GM18505 (cell line): Measurements from ENCODE around the gene CD83.
"Not testable (repeated sequence)": the region's sequence is repeated elsewhere in the genome, so short reads cannot be mapped to it uniquely, and the experiment has no call there.

Experiments used
- ATAC-seq: cut with Tn5 transposase; IDR thresholded peaks from one replicate; pipeline ENCODE4 v1.9.1; 2021; ENCODE audit not compliant: unreplicated experiment
- POLR2A ChIP-seq: IDR thresholded peaks from 4 replicates; pipeline ENCODE4 v1.6.1; 2011; ENCODE audit warnings: borderline replicate concordance; ENCODE audit not compliant: insufficient read depth, insufficient read length; ENCODE audit errors: extremely low read depth

CD83 gene

DNA sequence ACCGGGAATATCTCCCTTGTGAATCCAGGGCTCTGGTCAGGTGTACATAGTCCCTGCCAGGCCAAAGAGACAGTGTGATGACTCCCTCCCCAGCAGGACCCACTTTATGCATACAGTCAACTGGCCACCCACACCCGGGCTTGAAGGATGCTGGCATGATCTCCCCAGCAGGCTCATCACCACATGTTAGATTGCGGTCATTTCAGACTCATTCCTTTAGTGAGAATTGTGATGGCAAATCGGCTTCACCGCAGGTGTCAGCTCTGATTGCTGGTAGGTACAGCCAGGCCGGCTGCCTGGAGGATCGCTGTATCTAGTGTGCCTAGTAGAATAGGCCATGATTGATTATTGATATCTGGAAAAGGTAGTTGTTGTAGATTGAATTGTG lies 24.5 kb downstream of the CD83 start:
- TF ChIP-seq POLR2A, result no peak

GRCh38 chr6:14142511-14143223 lies 25.1 kb downstream of the CD83 start:
- TF ChIP-seq POLR2A, result no peak
- no peak for ATAC-seq

More for the DNA sequence above, 24.5 kb downstream of the CD83 start:
- ATAC-seq, result no peak

GRCh38 chr6:14143305-14143704 lies 25.7 kb downstream of the CD83 start:
- ATAC-seq, result no peak
- TF ChIP-seq POLR2A, result no peak

- peak; percentile 71 for ATAC-seq
- TF ChIP-seq POLR2A, result no peak
Observed at GRCh38 chr6:14144678-14145113, 27.1 kb downstream of the CD83 start.

DNA sequence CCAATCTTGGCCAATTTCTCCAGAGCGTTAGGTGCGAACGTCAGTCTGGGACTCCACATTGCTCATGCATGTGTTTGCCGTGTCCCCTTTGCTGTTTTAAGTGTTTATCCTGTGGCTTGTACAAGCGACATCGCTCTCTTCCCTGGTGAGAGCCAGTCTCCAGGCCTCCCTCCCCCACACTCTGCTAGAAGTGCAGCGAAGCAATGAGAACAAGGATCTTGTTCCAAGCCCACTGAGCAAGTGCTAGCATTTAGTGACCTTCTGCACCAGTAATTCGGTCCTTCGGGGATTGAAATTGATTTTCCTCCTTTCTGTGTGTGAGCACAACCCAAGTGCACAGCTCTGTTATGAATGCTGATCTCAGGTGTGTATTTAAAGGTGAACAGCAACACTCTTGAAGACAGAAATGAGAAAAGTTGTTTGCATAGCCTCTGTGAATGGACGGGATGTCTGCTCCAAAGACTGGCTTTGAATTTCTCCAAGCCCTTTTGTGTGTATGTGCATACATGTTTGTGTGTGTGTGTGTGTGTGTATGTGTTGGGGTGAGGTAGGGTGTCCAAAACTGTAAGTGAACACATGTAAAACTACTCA lies 29.0 kb downstream of the CD83 start:
- no peak for TF ChIP-seq POLR2A
- no peak for ATAC-seq

DNA sequence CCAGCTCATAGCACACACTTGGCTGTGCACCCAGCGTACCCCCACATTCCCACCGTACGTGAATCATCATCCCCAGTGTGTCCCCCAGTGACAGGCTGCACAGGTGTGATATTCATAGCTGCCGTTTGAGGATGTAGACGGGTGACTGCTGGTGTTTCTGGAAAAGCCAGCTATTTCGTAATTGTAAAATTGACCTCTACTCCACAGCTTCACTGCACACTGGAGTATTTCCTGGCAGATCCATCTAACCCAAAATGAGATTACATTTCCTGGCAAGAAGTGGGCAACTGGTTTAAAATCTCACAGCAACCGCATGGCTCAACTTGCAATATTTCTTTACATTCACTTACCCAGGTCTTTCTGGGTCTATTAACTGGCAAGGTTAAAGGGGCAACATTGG lies 30.3 kb downstream of the CD83 start:
- no peak for ATAC-seq
- no peak for TF ChIP-seq POLR2A

DNA sequence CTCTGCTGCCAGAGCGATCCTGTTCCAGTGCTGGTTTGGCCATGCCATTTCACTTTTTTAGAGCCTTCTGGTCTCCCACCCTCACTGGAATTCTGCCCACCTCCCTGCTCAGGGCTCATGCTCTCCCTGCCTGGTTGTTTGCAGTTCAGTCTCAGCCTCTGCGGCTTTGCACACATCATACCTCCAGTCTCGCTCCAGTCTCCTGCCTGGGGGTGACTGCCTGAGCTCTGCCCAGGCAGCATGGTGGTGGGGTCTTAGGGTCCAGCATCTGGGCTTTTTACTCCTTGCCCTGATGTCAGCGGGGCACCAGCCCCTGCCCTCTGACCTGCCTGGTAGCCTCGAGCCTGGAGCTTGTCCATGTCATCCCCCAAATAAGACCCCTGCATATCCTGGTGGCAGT lies 30.9 kb downstream of the CD83 start:
- ATAC-seq, result no peak
- TF ChIP-seq POLR2A, result no peak

DNA sequence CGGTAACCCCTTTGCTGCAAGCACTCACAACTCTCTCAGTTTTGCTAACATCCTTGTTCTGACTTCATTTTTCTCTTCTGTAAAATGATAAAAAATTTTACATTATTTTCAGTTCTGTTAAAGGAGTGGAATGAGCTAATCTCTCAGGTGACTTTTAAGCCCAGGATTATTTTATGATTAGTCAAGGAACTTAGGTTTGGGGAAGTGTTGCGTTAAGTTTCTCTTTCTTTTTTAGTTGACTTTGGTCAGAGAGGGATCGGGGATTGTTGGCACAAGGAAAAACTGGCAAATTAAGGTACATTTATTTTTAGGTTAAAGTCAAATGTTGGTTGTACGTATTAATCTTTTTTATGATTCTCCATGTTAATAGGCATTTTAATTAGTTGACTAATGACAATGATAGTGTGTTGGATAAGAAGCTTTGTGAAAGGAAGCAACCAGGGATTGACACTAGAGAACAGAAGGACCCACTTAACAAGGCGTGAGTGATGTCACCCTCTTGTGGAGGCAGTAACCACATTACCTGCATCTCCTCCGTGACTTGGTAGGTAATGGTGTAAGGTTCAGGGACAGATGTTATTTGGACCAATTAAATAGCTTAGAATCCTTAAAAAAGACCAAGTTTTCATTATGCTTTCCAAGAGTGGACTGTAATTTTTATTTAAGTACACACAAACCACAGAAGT lies 31.6 kb downstream of the CD83 start:
- no peak for ATAC-seq
- TF ChIP-seq POLR2A, result no peak

DNA sequence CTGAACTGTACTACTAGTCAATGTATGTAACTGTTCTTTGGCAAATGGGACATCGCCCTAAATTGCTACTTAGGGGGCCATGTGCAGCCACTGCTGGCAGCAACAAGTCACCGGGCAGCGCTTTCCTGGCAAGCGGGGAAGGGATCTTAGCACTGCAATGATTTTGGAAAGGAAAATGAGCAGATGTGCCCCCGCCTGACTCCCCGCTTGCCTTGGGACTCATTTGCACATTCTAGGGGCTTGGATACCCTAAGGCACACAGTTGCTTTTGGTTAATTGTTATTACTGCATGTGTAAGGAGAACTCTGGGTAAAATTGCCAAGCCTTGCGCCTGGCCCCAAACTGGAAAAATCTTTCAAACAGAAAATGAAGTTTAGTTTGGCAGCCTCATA lies 32.2 kb downstream of the CD83 start:
- no peak for ATAC-seq
- TF ChIP-seq POLR2A, result no peak

- ATAC-seq, result not testable (repeated sequence)
Observed at GRCh38 chr6:14151300-14151699, 33.7 kb downstream of the CD83 start.

DNA sequence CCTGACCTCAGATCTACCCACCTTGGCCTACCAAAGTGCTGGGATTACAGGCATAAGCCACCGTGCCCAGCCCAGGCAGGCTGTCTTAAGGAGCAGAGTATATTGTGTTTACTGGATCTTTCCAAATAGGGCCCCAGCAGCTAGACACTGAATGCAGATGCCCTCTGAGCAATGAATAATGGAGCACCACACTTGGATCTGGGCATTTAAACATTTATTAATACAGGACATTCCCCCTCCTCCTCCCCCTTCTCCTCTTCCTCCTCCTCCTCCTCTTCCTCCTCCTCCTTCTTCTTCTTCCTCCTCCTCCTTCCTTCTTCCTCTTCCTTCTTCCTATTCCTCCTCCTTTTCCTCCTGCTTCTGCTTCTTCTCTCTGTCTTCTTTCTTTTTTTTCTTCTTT lies 34.2 kb downstream of the CD83 start:
- no peak for TF ChIP-seq POLR2A
- no peak for ATAC-seq

DNA sequence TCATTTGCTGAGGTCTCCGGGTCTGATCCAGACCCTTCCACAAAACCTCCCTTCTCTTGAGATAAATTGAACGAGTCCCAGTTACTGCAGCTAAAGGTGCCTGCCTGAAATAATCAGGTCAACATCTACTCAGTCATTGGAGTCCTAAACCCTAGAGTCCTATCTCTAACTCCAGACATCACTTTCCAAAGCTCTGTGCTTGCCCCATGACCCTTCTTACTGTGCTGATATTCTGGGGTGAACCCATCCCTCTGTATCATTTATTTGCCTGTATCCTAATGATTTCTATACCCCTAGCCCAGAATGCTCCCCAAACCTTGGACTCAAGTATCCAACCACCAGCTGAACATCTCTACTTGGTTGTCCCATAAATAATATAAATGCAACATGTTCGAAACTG lies 35.7 kb downstream of the CD83 start:
- no peak for ATAC-seq
- TF ChIP-seq POLR2A, result no peak

GRCh38 chr6:14159090-14159489 lies 41.5 kb downstream of the CD83 start:
- no peak for TF ChIP-seq POLR2A
- no peak for ATAC-seq

GRCh38 chr6:14162826-14163225 lies 45.3 kb downstream of the CD83 start:
- TF ChIP-seq POLR2A, result no peak
- no peak for ATAC-seq
